Gastrocnemius medialis (tissue), 4 donors: ENCODE results near the gene FNBP1L. TPM values are rescaled to one million over a fixed set of nuclear protein-coding genes. Genes with fewer than 3 reads are reported as not detected.

Experiments
- ATAC-seq, 2 donors: fragments of 150-250 bp; one replicate each; pipeline ENCODE4 v1.9.1; 2016
- DNase-seq, 2 donors: peaks; one replicate each; pipeline ENCODE4 v3.0.0-alpha.2; 2019
- H3K27ac ChIP-seq, 4 donors: fragments of 200-600 bp; sonication (generic); 1 replicate in 1 of 4; 2 replicates in 3 of 4; pipeline ENCODE4 v1.5.1; 2016 to 2018; ENCODE audit warnings: mild to moderate bottlenecking in 2 of 4, moderate library complexity in 1 of 4
- H3K27me3 ChIP-seq, 3 donors: fragments of 200-600 bp; sonication (generic) in 2 of 3; 1 replicate in 1 of 3; 2 replicates in 2 of 3; pipeline versions ENCODE4 v1.5.1 to v1.6.0; 2016 to 2019; ENCODE audit warnings: mild to moderate bottlenecking in 1 of 3, moderate library complexity in 1 of 3
- H3K36me3 ChIP-seq, 2 donors: fragments of 200-600 bp; sonication (generic) in 1 of 2; one replicate each; pipeline ENCODE4 v1.5.1; 2017 to 2018
- H3K4me1 ChIP-seq, 2 donors: fragments of 200-600 bp; sonication (generic) in 1 of 2; one replicate each; pipeline ENCODE4 v1.5.1; 2016 to 2017; ENCODE audit warnings: mild to moderate bottlenecking in 2 of 2
- H3K4me3 ChIP-seq, 4 donors: fragments of 200-600 bp; sonication (generic) in 3 of 4; 1 replicate in 1 of 4; 2 replicates in 3 of 4; pipeline ENCODE4 v1.5.1; 2016 to 2019; ENCODE audit warnings: mild to moderate bottlenecking in 2 of 4
- H3K9me3 ChIP-seq, 3 donors: fragments of 200-600 bp; sonication (generic) in 2 of 3; 1 replicate in 1 of 3; 2 replicates in 2 of 3; pipeline ENCODE4 v1.5.1; 2016 to 2019
- POLR2A ChIP-seq, 2 donors: fragments of 450-650 bp; IDR thresholded peaks; one replicate each; pipeline ENCODE4 v1.6.1; 2017; ENCODE audit warnings: antibody characterized with exemption in 2 of 2, mild to moderate bottlenecking in 2 of 2, moderate library complexity in 2 of 2
- in situ Hi-C, 4 donors: fragments of 200-750 bp; cut with MboI; loops; one replicate each; pipeline versions ENCODE4 v1.15.0 to v1.8.0; 2017; ENCODE audit warnings: low sequenced_read_pairs in 4 of 4
- intact Hi-C: fragments of 100-400 bp; cut with DNase I; formaldehyde crosslinking; loops from one replicate; pipeline ENCODE4 v1.15.1; 2023; ENCODE audit warnings: low total_unique reads
- total RNA-seq, 4 donors: library from RNA; depleted of rRNA; stranded (reverse); fragments of >200 nt; gene quantifications; one replicate each; pipeline versions ENCODE4 v1.1.0 to v1.2.3, GENCODE V29; 2016
- TF ChIP-seq, protein P1 (sequence below), 5 experiments: fragments of 450-650 bp in 3 of 5; fragments of 200-600 bp in 2 of 5; sonication (generic) in 2 of 5; IDR thresholded peaks in 4 of 5; conservative IDR thresholded peaks in 1 of 5; 1 replicate in 4 of 5; 2 replicates in 1 of 5; pipeline ENCODE4 v1.5.1; 2016 to 2019; ENCODE audit warnings: antibody characterized with exemption in 5 of 5, mild to moderate bottlenecking in 3 of 5, moderate library complexity in 3 of 5

Gene FNBP1L
- total RNA-seq, 4 donors from 2014 or later, result 16.0 to 35.1 (median 17.4) TPM

DNA sequence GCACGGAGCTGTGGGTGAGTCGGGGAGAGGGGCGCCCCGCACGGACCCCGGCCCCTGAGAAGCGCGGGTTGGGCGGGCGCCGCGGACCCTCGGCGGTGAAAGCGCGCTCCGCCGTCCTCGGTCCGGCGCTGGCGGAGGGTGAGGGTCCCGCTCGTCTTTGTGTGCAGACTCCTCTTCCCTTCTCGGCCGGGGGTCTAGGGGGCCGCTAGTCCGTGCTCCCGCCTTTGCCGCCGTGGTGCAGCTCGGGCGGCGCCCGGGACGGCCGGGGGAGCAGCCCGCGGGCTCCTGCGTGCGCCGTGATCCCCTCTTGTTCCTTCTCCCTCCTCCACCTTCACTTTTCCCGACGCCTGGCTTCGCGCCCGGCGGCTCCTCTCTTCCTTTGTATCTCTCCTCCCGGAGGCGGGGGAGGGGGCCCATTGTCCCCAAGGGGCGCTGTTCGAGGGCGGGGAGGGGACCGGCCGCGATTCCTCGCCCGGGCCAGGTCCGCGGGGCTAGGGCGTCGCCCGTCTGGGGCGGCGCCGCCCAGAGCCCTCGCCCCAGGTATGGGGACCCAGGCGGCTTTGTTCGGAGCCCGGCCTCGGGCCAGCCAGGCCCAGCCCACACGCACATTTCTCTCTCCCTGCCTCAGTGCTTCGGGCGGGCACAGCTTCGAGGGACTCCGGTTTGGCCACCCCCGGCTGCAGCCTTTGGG, 519 bp downstream of the FNBP1L start:
- peak overlapping the region; percentile 84 to 94 (median 90) for H3K4me3 ChIP-seq
- peak; percentile 27 to 55 for DNase-seq
- TF ChIP-seq, protein P1, sequence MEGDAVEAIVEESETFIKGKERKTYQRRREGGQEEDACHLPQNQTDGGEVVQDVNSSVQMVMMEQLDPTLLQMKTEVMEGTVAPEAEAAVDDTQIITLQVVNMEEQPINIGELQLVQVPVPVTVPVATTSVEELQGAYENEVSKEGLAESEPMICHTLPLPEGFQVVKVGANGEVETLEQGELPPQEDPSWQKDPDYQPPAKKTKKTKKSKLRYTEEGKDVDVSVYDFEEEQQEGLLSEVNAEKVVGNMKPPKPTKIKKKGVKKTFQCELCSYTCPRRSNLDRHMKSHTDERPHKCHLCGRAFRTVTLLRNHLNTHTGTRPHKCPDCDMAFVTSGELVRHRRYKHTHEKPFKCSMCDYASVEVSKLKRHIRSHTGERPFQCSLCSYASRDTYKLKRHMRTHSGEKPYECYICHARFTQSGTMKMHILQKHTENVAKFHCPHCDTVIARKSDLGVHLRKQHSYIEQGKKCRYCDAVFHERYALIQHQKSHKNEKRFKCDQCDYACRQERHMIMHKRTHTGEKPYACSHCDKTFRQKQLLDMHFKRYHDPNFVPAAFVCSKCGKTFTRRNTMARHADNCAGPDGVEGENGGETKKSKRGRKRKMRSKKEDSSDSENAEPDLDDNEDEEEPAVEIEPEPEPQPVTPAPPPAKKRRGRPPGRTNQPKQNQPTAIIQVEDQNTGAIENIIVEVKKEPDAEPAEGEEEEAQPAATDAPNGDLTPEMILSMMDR (IDR thresholded peaks at IDR 0.05 in 4 of 5, conservative IDR thresholded peaks at IDR 0.05 in 1 of 5), result no peak
- TF ChIP-seq POLR2A (IDR thresholded peaks at IDR 0.05), result no peak
- peak overlapping the region; percentile 85 to 98 (median 88) for H3K27ac ChIP-seq
- no peaks in the 10 kb centered on the region for H3K9me3 ChIP-seq
- H3K4me1 ChIP-seq, result peaks cover 14 to 17% of the 10 kb centered on the region in 2 donors
- no peaks in the 10 kb centered on the region for H3K36me3 ChIP-seq
- intact Hi-C loops (loop anchor here (1.0 to 10.0 kb wide), 6 partner anchors 100 to 399 kb away; partner anchors contain the start of gene MTF2), in situ Hi-C loops (loop anchor here (10.0 to 25.0 kb wide), 4 partner anchors 166 to 389 kb away; no protein-coding TSS in a partner anchor)
- H3K27me3 ChIP-seq, result no peaks in the 10 kb centered on the region
- ATAC-seq, result peak; percentile 40 to 43

GRCh38 chr1:93448983-93449804, 1.3 kb downstream of the FNBP1L start:
- TF ChIP-seq, protein P1 (IDR thresholded peaks at IDR 0.05 in 4 of 5, conservative IDR thresholded peaks at IDR 0.05 in 1 of 5), result peak in 1 of 5 experiments; percentile 7
- TF ChIP-seq POLR2A (IDR thresholded peaks at IDR 0.05), result no peak
- in situ Hi-C loops (loop anchor here (10.0 to 25.0 kb wide), 4 partner anchors 166 to 388 kb away; no protein-coding TSS in a partner anchor), intact Hi-C loops (loop anchor here (1.0 to 10.0 kb wide), 6 partner anchors 100 to 398 kb away; partner anchors contain the start of gene MTF2)
- Histone ChIP-seq H3K27ac (peak overlapping the region; percentile 85 to 98 (median 88)), H3K4me1 (peaks cover 14 to 18% of the 10 kb centered on the region in 2 donors), H3K9me3 (no peaks in the 10 kb centered on the region), H3K36me3 (no peaks in the 10 kb centered on the region), H3K27me3 (no peaks in the 10 kb centered on the region), H3K4me3 (peak overlapping the region; percentile 84 to 94 (median 90))
- ATAC-seq (no peak), DNase-seq (no peak)

GRCh38 chr1:93450321-93450720, 2.4 kb downstream of the FNBP1L start:
- H3K27ac ChIP-seq, result no peak overlapping the region
- ATAC-seq, result no peak
- intact Hi-C loops, result loop anchor here (10.0 kb wide), 1 partner anchor 54 kb away; no protein-coding TSS in a partner anchor
- H3K27me3 ChIP-seq, result no peaks in the 10 kb centered on the region
- in situ Hi-C loops, result no loop called here
- no peaks in the 10 kb centered on the region for H3K36me3 ChIP-seq
- TF ChIP-seq POLR2A (IDR thresholded peaks at IDR 0.05), result no peak
- TF ChIP-seq, protein P1 (IDR thresholded peaks at IDR 0.05 in 4 of 5, conservative IDR thresholded peaks at IDR 0.05 in 1 of 5), result no peak
- H3K4me3 ChIP-seq, result no peak overlapping the region
- H3K4me1 ChIP-seq, result peaks cover 14 to 22% of the 10 kb centered on the region in 2 donors
- no peaks in the 10 kb centered on the region for H3K9me3 ChIP-seq
- no peak for DNase-seq

DNA sequence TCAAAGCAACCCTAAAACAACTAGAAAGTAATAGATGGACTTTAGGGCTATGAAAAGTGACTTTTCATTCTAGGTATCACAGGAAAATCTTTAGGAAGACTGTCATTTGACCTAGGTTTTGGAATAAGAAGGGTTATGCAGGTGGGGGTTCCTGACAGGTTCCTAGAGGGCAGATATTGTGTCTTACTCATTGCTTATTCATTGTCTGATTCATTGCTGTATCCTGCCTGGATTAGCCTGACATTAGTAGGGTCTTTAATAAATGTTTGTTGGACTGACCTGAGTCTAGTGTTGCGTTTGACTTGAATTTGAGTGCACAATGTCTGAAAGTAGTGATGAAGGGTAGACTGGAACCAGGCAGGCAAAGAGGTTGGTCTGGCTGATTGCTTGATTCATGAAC, 6.0 kb downstream of the FNBP1L start:
- in situ Hi-C loops, result no loop called here
- Histone ChIP-seq H3K27ac (no peak overlapping the region), H3K4me3 (no peak overlapping the region), H3K27me3 (no peaks in the 10 kb centered on the region), H3K9me3 (no peaks in the 10 kb centered on the region), H3K36me3 (no peaks in the 10 kb centered on the region), H3K4me1 (peaks cover 9 to 20% of the 10 kb centered on the region in 2 donors)
- TF ChIP-seq, protein P1 (IDR thresholded peaks at IDR 0.05 in 4 of 5, conservative IDR thresholded peaks at IDR 0.05 in 1 of 5), result no peak
- TF ChIP-seq POLR2A (IDR thresholded peaks at IDR 0.05), result no peak
- no peak for DNase-seq
- intact Hi-C loops, result loop anchor here (10.0 kb wide), 1 partner anchor 51 kb away; no protein-coding TSS in a partner anchor
- ATAC-seq, result no peak
